Measurements from ENCODE around the gene OSBPL5. TPM values are rescaled to one million over a fixed set of nuclear protein-coding genes. Genes with fewer than 3 reads are reported as not detected.

Gene OSBPL5
- total and polyA plus RNA-seq, 8 donors, result 8.6 to 127 (median 25.2) TPM

GRCh38 chr11:3099178-3099577 is 65.9 kb downstream of the OSBPL5 start:
- DNase-seq, result no peak
- Histone ChIP-seq H3K9me3 (no peaks in the 10 kb centered on the region), H3K4me3 (no peak overlapping the region), H3K36me3 (peaks cover 12 to 84% (median 56%) of the 10 kb centered on the region in 4 donors), H3K4me1 (peaks cover 0 to 7% (median 0%) of the 10 kb centered on the region in 4 donors), H3K27ac (no peak overlapping the region), H3K27me3 (no peaks in the 10 kb centered on the region)
- TF ChIP-seq CTCF (IDR thresholded peaks at IDR 0.05) (no peak), POLR2A (IDR thresholded peaks at IDR 0.05) (no peak), EP300 (IDR thresholded peaks at IDR 0.05) (no peak), POLR2AphosphoS5 (IDR thresholded peaks at IDR 0.05) (no peak)
- intact Hi-C loops (cut with DNase I; ENCODE audit: low total_unique reads), result no loop called here
- WGBS, 5 donors, result 82 to 93% (median 88%) methylated on average over 3 of the region's 3 CpGs

DNA sequence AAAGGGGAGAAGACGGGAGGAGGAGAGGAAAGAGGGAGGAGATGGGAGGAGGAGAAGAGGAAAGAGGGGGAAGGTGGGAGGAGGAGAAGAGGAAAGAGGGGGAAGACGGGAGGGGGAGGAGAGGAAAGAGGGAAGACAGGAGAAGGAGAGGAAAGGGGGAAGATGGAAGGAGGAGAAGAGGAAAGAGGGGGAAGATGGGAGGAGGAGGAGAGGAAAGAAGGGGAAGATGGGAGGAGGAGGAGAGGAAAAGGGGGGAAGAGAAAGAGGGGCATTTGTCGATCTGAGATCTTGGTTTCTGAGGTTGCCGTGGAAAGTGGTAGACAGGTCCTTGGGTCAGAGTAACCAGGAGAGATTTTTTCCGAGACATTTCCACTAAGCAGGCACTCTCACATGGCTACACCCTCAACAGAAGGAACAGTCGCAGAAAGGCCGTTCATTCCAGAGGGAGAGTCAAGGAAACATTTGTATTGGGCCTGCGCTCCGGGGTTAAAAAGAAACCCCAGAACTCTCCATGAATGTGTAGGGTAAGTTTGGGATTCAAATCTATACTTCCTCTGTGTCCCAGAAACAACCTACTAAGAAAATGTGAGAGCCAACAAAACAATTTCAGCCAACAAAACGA is 68.1 kb downstream of the OSBPL5 start:
- H3K9me3 ChIP-seq, result no peaks in the 10 kb centered on the region
- peaks cover 0 to 9% (median 2%) of the 10 kb centered on the region in 4 donors for H3K4me1 ChIP-seq
- H3K36me3 ChIP-seq, result peaks cover 8 to 84% (median 60%) of the 10 kb centered on the region in 4 donors
- intact Hi-C loops (cut with DNase I; ENCODE audit: low total_unique reads), result no loop called here
- no peak overlapping the region for H3K4me3 ChIP-seq
- H3K27me3 ChIP-seq, result no peaks in the 10 kb centered on the region
- no peak for DNase-seq
- 82 to 91% (median 87%) methylated on average over 10 of the region's 10 CpGs for WGBS, 5 donors
- peak overlapping the region in 1 of 5 donors; percentile 79 for H3K27ac ChIP-seq
- TF ChIP-seq POLR2AphosphoS5 (IDR thresholded peaks at IDR 0.05) (no peak), CTCF (IDR thresholded peaks at IDR 0.05) (no peak), POLR2A (IDR thresholded peaks at IDR 0.05) (no peak), EP300 (IDR thresholded peaks at IDR 0.05) (no peak)

- Histone ChIP-seq H3K4me3 (no peak overlapping the region), H3K27me3 (no peaks in the 10 kb centered on the region), H3K27ac (peak overlapping the region; percentile 37 to 79 (median 59)), H3K36me3 (peaks cover 10 to 81% (median 55%) of the 10 kb centered on the region in 4 donors), H3K4me1 (peaks cover 0 to 15% (median 7%) of the 10 kb centered on the region in 4 donors), H3K9me3 (no peaks in the 10 kb centered on the region)
- peak; percentile 25 to 76 for DNase-seq
- intact Hi-C loops (cut with DNase I; ENCODE audit: low total_unique reads), result no loop called here
- WGBS, 5 donors, result 55 to 66% (median 59%) methylated on average over 15 of the region's 15 CpGs
- peak in 1 of 3 donors; percentile 48 for TF ChIP-seq POLR2AphosphoS5 (IDR thresholded peaks at IDR 0.05)
- no peak for TF ChIP-seq EP300 (IDR thresholded peaks at IDR 0.05)
- no peak for TF ChIP-seq CTCF (IDR thresholded peaks at IDR 0.05)
- no peak for TF ChIP-seq POLR2A (IDR thresholded peaks at IDR 0.05)
Measured at GRCh38 chr11:3095712-3096361, 69.3 kb downstream of the OSBPL5 start.

- 91 to 96% (median 94%) methylated on average over 8 to 21 of the region's 21 CpGs for WGBS, 5 donors
- peak overlapping the region in 2 of 5 donors; percentile 62 to 79 for H3K27ac ChIP-seq
Measured at GRCh38 chr11:3094223-3094824, 70.8 kb downstream of the OSBPL5 start.

More at GRCh38 chr11:3094223-3094824, 70.8 kb downstream of the OSBPL5 start:
- Histone ChIP-seq H3K4me3 (no peak overlapping the region), H3K4me1 (peaks cover 0 to 15% (median 7%) of the 10 kb centered on the region in 4 donors), H3K9me3 (no peaks in the 10 kb centered on the region), H3K36me3 (peaks cover 15 to 81% (median 57%) of the 10 kb centered on the region in 4 donors), H3K27me3 (no peaks in the 10 kb centered on the region)
- intact Hi-C loops (cut with DNase I; ENCODE audit: low total_unique reads), result loop anchor here (5.0 kb wide), 1 partner anchor 57 kb away; no protein-coding TSS in a partner anchor
- no peak for TF ChIP-seq EP300 (IDR thresholded peaks at IDR 0.05)
- TF ChIP-seq POLR2A (IDR thresholded peaks at IDR 0.05), result no peak
- no peak for TF ChIP-seq CTCF (IDR thresholded peaks at IDR 0.05)
- TF ChIP-seq POLR2AphosphoS5 (IDR thresholded peaks at IDR 0.05), result no peak
- DNase-seq, result peak in 1 of 2 donors; percentile 10

All from stomach (tissue), 9 donors.